Prostate gland (tissue), 2 donors: ENCODE measurements around the gene USP32.

Source experiments
- POLR2A ChIP-seq: fragments of 450-650 bp; IDR thresholded peaks from one replicate; pipeline ENCODE4 v1.6.1; 2016; ENCODE audit warnings: antibody characterized with exemption, mild to moderate bottlenecking
- POLR2AphosphoS5 ChIP-seq: sonication (generic); formaldehyde crosslinking; IDR thresholded peaks from one replicate; pipeline ENCODE4 v1.6.1; 2017; ENCODE audit warnings: antibody characterized with exemption
- TF ChIP-seq, protein P1 (sequence below), 4 experiments: fragments of 200-600 bp in 2 of 4; fragments of 450-650 bp in 2 of 4; sonication (generic) in 2 of 4; IDR thresholded peaks; 1 replicate in 3 of 4; 2 replicates in 1 of 4; pipeline ENCODE4 v1.5.1; 2016 to 2019; ENCODE audit warnings: antibody characterized with exemption in 4 of 4, mild to moderate bottlenecking in 2 of 4, moderate library complexity in 2 of 4

DNA sequence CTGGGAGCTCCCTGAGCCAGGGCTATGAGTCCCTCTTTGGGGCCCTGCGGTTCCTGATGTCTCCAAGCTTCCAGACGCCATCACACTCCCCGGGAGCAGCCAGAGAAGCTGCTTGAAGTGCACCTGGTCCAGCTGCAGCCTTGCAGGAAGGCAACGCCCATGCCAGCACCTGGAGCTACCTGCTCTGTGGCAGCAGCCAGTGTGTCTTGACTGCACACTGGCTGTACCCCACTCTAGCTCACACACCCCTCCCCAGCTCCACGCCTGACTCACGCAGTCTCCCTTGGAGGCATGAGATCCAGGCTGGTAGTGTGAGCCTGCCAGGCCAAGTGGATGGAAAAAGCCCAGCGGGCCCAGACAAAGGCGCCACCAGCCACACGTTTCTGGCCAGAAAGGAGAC is 63.3 kb downstream of the USP32 start:
- TF ChIP-seq, protein P1, sequence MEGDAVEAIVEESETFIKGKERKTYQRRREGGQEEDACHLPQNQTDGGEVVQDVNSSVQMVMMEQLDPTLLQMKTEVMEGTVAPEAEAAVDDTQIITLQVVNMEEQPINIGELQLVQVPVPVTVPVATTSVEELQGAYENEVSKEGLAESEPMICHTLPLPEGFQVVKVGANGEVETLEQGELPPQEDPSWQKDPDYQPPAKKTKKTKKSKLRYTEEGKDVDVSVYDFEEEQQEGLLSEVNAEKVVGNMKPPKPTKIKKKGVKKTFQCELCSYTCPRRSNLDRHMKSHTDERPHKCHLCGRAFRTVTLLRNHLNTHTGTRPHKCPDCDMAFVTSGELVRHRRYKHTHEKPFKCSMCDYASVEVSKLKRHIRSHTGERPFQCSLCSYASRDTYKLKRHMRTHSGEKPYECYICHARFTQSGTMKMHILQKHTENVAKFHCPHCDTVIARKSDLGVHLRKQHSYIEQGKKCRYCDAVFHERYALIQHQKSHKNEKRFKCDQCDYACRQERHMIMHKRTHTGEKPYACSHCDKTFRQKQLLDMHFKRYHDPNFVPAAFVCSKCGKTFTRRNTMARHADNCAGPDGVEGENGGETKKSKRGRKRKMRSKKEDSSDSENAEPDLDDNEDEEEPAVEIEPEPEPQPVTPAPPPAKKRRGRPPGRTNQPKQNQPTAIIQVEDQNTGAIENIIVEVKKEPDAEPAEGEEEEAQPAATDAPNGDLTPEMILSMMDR (IDR thresholded peaks at IDR 0.05), result no peak
- no peak for TF ChIP-seq POLR2A
- TF ChIP-seq POLR2AphosphoS5, result no peak
